ENCODE measurements around the gene WRAP73.

WRAP73 gene

DNA sequence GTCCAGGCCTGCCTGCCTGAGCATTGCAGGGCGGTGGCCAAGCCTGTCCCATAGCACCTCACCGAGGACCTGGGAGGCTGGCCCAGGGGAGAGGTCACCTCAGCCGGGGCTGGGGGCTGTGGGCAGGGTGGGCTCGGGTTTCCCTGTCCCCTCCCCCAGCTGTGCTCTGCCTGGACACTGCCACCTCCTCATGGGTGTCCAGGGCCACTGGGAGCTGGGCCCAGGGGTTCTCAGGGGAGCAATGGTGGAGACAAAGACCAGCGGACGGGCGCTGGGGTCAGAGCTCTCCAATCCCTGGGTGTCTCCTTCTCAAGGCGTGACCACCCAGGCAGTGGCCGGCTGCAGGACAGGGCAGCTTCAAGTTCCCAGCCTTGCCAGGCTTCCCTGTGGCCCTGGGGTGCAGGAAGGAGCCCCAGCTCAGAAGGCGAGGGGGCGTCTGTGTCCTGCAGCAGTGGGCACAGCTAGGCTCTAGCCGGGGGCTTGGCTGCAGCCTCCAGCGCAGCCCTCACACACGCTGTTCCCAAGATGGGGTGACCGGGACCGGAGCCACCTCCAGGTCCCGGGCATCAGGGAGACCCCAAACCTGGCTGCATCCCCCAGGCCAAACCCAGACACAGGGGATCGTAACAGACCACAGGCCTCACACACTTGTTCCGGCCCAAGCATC lies 31.5 kb upstream of the WRAP73 start:
- Histone ChIP-seq H3K4me3 (no peak overlapping the region), H3K27me3 (peaks cover 0 to 53% of the 10 kb centered on the region in 2 donors), H3K9me3 (no peaks in the 10 kb centered on the region), H3K27ac (no peak overlapping the region), H3K4me1 (no peaks in the 10 kb centered on the region), H3K36me3 (no peaks in the 10 kb centered on the region)
- intact Hi-C loops (cut with DNase I; ENCODE audit: low total_unique reads): no loop called here
- no peak for DNase-seq
- TF ChIP-seq, protein P1, sequence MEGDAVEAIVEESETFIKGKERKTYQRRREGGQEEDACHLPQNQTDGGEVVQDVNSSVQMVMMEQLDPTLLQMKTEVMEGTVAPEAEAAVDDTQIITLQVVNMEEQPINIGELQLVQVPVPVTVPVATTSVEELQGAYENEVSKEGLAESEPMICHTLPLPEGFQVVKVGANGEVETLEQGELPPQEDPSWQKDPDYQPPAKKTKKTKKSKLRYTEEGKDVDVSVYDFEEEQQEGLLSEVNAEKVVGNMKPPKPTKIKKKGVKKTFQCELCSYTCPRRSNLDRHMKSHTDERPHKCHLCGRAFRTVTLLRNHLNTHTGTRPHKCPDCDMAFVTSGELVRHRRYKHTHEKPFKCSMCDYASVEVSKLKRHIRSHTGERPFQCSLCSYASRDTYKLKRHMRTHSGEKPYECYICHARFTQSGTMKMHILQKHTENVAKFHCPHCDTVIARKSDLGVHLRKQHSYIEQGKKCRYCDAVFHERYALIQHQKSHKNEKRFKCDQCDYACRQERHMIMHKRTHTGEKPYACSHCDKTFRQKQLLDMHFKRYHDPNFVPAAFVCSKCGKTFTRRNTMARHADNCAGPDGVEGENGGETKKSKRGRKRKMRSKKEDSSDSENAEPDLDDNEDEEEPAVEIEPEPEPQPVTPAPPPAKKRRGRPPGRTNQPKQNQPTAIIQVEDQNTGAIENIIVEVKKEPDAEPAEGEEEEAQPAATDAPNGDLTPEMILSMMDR (IDR thresholded peaks at IDR 0.05): no peak

DNA sequence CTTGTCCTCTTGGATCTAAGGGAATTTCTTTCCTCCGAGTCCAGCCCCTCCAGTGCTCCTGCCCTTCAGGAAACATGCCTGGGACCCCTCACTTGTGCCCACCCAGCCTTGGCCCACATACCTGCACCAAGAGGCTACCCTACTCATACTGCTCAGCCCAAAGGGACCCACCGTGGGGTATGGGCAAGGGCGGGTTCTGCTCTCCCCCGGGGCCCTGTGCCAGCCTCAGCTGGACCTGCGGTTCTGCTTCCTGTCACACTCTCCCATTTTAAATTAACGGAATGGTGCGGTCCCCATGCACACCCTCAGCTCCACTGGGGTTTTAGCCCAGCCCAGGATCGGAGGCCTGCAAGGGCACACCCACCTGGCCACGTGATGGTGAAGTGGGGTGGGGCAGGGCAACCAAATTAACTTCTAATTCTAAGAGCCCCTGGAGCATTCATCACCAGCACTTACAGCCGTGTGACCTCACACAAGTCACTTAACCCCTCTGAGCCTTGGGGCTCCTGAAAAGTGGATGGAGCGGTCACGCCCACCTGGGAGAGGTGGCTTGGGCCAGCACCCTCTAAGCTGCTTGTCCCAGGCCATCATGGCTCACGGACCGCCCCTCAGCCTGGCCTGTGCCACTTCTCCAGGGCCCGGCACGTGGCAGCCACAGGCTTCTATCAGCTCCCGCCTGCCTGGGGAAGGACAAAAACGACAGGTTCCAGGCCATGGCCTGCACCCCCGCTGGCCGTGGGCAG lies 30.8 kb upstream of the WRAP73 start:
- no peak for DNase-seq
- Histone ChIP-seq H3K4me1 (no peaks in the 10 kb centered on the region), H3K27me3 (peaks cover 0 to 47% of the 10 kb centered on the region in 2 donors), H3K27ac (no peak overlapping the region), H3K4me3 (no peak overlapping the region), H3K9me3 (no peaks in the 10 kb centered on the region), H3K36me3 (no peaks in the 10 kb centered on the region)
- TF ChIP-seq, protein P1 (IDR thresholded peaks at IDR 0.05): no peak
- intact Hi-C loops (cut with DNase I; ENCODE audit: low total_unique reads): no loop called here

DNA sequence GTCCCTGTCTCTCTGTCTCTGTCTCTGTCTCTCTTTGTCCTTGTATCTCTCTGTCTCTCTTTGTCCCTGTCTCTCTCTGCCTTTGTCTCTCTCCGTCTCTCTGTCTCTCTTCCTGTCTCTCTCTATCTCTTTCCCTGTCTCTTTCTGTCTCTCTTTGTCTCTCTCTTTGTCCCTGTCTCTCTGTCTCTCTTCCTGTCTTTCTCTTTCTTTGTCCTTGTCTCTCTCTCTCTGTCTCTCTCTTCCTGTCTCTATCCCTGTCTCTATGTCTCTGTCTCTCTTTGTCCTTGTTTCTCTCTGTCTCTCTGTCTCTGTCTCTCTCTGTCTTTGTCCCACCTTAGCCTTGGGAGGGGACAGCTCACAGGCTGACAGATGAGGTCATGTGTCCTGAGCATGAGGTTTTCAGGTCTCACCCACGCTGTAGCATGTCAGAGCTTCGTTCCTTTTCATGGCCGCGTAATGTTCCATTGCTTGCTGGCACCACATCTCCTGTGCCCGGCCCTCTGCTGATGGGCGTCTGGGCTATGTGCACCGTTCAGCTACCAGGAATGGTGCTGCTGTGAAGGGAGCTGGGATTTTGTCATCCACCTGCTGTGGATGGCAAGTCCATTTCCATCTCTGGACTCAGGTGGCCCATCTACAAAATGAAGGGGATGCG lies 30.0 kb upstream of the WRAP73 start:
- Histone ChIP-seq H3K36me3 (no peaks in the 10 kb centered on the region), H3K4me3 (no peak overlapping the region), H3K4me1 (no peaks in the 10 kb centered on the region), H3K9me3 (no peaks in the 10 kb centered on the region), H3K27me3 (peaks cover 0 to 39% of the 10 kb centered on the region in 2 donors), H3K27ac (no peak overlapping the region)
- intact Hi-C loops (cut with DNase I; ENCODE audit: low total_unique reads): no loop called here
- TF ChIP-seq, protein P1 (IDR thresholded peaks at IDR 0.05): no peak
- DNase-seq: no peak

DNA sequence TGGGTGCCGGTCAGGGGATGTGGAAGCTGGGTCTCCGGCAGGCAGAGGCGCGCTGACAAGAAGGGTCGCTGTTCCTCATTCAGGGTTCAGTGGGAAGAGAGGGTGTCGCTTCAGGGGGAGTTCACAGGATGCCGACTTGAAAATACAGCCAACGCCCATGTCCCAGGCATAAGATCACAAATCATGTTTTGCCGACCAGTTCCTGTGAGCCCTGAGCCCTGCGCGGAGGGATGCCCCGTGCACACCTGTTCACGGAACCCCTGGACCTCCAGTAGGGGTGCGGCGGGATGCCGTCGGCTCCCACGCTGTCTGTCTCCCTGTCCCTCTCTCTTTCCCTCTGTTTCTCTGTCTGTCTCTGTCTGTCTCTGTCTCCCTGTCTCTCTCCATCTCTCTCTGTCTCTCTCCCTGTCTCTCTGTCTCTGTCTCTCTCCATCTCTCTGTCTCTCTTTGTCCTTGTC lies 29.2 kb upstream of the WRAP73 start:
- H3K27me3 ChIP-seq: peaks cover 0 to 38% of the 10 kb centered on the region in 2 donors
- TF ChIP-seq, protein P1 (IDR thresholded peaks at IDR 0.05): no peak
- no peak for DNase-seq
- no peak overlapping the region for H3K27ac ChIP-seq
- intact Hi-C loops (cut with DNase I; ENCODE audit: low total_unique reads): no loop called here
- no peak overlapping the region for H3K4me3 ChIP-seq
- H3K36me3 ChIP-seq: no peaks in the 10 kb centered on the region
- no peaks in the 10 kb centered on the region for H3K4me1 ChIP-seq
- H3K9me3 ChIP-seq: no peaks in the 10 kb centered on the region

DNA sequence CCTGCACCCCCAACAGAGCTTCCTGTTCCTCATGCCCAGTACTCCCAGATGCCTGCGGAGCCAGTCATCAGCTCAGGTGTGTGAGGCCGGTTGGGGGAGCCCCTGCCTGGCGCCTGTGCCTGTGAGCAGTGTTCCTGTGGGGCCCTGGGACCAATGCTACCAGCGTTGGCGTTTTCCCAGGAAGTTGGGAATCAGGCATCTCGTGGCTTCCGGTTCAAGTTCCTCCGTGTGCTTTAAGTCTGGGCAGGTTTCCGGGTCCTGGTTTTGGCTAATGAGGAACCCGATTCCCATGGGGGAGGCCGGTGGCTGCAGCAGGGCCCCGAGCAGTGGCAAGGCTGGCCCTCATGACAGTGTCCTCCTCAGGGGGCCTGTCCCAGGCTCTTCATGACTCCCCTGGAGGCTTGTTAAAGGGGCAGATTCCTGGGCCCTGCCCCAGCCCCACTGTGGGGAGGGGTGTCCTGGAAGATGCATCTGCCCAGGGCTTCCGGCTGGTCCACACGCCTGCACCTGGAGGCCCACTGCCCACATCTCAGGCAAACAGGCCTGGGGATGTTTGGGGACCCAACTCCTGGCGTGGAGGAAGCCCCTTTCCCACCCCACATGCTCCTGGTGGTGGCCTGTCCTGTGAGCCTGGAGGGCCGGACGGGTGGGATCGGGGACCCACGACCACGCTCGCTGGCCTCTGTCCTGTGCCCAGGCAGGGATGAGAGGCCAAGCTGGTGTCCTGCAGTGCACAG lies 28.6 kb upstream of the WRAP73 start:
- H3K27ac ChIP-seq: no peak overlapping the region
- H3K36me3 ChIP-seq: no peaks in the 10 kb centered on the region
- H3K9me3 ChIP-seq: no peaks in the 10 kb centered on the region
- no peak for DNase-seq
- intact Hi-C loops (cut with DNase I; ENCODE audit: low total_unique reads): no loop called here
- no peaks in the 10 kb centered on the region for H3K4me1 ChIP-seq
- no peak overlapping the region for H3K4me3 ChIP-seq
- TF ChIP-seq, protein P1 (IDR thresholded peaks at IDR 0.05): no peak
- peaks cover 0 to 39% of the 10 kb centered on the region in 2 donors for H3K27me3 ChIP-seq
